Subcutaneous adipose tissue (tissue), 4 donors: ENCODE measurements around the gene ADGRG2. TPM values are rescaled to one million over a fixed set of nuclear protein-coding genes. Genes with fewer than 3 reads are reported as not detected.

ENCODE experiments used
- total RNA-seq, 4 donors: library from RNA; depleted of rRNA; stranded (reverse); fragments of >200 nt; gene quantifications; one replicate each; pipeline ENCODE4 v1.1.0, GENCODE V29; 2016
- TF ChIP-seq, protein P1 (sequence below): fragments of 450-650 bp; IDR thresholded peaks from one replicate; pipeline ENCODE4 v1.5.1; 2016; ENCODE audit warnings: low read depth, mild to moderate bottlenecking, control low read depth, antibody characterized with exemption, moderate library complexity

Gene ADGRG2
- total RNA-seq, 4 donors from 2014 or later: 1.1 to 6.8 (median 3.8) TPM

DNA sequence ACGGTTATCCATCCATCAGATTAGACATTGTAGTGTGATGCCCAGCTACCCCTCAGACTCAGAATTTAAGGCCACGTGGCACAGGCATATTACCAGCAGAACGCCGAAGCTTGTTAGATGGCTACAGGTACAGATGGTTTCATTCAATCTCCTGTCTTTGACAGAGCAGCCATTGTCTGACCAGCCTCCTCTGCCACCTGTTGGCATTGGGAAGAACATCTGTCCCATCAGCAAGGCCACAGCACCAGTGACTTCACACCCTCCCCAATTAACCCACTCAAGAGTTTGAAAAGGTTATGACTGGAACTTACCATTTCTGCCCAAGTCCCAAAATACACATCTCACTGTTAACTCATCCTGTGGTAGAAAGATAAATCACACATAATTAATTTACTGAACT, 116.4 kb downstream of the ADGRG2 start:
- TF ChIP-seq, protein P1, sequence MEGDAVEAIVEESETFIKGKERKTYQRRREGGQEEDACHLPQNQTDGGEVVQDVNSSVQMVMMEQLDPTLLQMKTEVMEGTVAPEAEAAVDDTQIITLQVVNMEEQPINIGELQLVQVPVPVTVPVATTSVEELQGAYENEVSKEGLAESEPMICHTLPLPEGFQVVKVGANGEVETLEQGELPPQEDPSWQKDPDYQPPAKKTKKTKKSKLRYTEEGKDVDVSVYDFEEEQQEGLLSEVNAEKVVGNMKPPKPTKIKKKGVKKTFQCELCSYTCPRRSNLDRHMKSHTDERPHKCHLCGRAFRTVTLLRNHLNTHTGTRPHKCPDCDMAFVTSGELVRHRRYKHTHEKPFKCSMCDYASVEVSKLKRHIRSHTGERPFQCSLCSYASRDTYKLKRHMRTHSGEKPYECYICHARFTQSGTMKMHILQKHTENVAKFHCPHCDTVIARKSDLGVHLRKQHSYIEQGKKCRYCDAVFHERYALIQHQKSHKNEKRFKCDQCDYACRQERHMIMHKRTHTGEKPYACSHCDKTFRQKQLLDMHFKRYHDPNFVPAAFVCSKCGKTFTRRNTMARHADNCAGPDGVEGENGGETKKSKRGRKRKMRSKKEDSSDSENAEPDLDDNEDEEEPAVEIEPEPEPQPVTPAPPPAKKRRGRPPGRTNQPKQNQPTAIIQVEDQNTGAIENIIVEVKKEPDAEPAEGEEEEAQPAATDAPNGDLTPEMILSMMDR: no peak

- TF ChIP-seq, protein P1: no peak
Measured at GRCh38 chrX:19003756-19004155, 118.5 kb downstream of the ADGRG2 start.

DNA sequence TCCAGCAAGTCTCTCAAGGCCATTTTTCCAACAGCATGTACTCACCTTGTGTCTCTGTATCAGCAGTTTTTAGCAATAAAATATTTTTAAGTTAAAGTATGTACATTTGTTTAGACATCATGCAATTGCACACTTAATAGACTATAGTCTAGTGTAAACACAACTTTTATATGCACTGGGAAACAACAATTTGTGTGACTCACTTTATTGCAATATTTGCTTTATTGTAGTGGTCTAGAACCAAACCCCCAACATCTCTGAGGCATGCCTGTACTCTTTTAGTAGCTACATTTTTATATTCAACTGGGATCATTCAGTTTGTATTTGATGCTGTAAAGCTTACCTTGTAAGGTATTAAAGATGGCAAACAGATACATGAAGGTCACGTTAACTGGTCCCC, 123.6 kb downstream of the ADGRG2 start:
- TF ChIP-seq, protein P1: no peak

- TF ChIP-seq, protein P1: no peak
Measured at GRCh38 chrX:18997916-18998315, 124.4 kb downstream of the ADGRG2 start.

- TF ChIP-seq, protein P1: no peak
Measured at GRCh38 chrX:18996536-18996935, 125.7 kb downstream of the ADGRG2 start.

DNA sequence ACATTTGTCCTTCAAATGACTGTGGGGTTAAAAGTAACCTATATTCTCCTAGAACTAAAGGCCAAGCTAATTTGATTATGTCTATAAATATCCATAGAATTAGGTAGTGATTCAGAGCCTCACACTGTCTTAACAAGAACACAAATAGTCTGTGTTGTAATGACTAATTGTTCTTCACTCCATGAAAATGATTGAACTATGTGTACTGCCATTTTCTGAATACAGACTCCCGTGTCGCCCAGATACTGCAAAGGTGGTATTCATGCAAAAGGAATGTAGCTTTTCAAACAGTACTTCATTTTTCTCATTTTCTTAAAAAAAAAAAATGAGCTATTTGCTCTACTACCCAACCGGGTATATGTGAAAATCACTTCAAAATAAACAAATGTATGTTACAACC, 127.0 kb downstream of the ADGRG2 start:
- TF ChIP-seq, protein P1: no peak

- TF ChIP-seq, protein P1: no peak
Measured at GRCh38 chrX:18994713-18995112, 127.6 kb downstream of the ADGRG2 start.

GRCh38 chrX:18992829-18993228, 129.4 kb downstream of the ADGRG2 start:
- TF ChIP-seq, protein P1: no peak
